Liver (tissue), 9 donors: ENCODE results near the gene DMAC2L. TPM values are rescaled to one million over a fixed set of nuclear protein-coding genes. Genes with fewer than 3 reads are reported as not detected.

Experiments
- DNase-seq: peaks from one replicate; pipeline ENCODE4 v3.0.0-alpha.2; 2017; ENCODE audit warnings: low spot score
- H3K27ac ChIP-seq, 2 donors: one replicate each; pipeline ENCODE4 v1.7.0; 2013; ENCODE audit warnings: inconsistent platforms in 2 of 2, low read length in 2 of 2, control low read depth in 1 of 2, low read depth in 1 of 2, mild to moderate bottlenecking in 1 of 2
- H3K27me3 ChIP-seq, 4 donors: one replicate each; pipeline versions ENCODE4 v1.6.1 to v1.7.0; 2013; ENCODE audit warnings: low read length in 3 of 4, inconsistent platforms in 1 of 4, mild to moderate bottlenecking in 1 of 4, moderate library complexity in 1 of 4; ENCODE audit not compliant: control insufficient read depth in 4 of 4, insufficient read depth in 4 of 4
- H3K36me3 ChIP-seq, 4 donors: one replicate each; pipeline versions ENCODE4 v1.6.1 to v1.7.0; 2013; ENCODE audit warnings: low read length in 3 of 4, mild to moderate bottlenecking in 3 of 4, low read depth in 1 of 4, moderate library complexity in 1 of 4; ENCODE audit not compliant: control insufficient read depth in 4 of 4, insufficient read depth in 3 of 4
- H3K4me1 ChIP-seq, 4 donors: one replicate each; pipeline versions ENCODE4 v1.6.1 to v1.7.0; 2013; ENCODE audit warnings: low read length in 3 of 4, mild to moderate bottlenecking in 3 of 4, moderate library complexity in 1 of 4; ENCODE audit not compliant: control insufficient read depth in 4 of 4, insufficient read depth in 4 of 4
- H3K4me3 ChIP-seq, 3 donors: one replicate each; pipeline versions ENCODE4 v1.6.1 to v1.7.0; 2013; ENCODE audit warnings: low read length in 3 of 3, control low read depth in 1 of 3, low read depth in 1 of 3, mild to moderate bottlenecking in 1 of 3
- H3K9ac ChIP-seq, 2 donors: one replicate each; pipeline ENCODE4 v1.7.0; 2013; ENCODE audit warnings: low read length in 2 of 2, mild to moderate bottlenecking in 2 of 2, moderate library complexity in 2 of 2, control low read depth in 1 of 2, low read depth in 1 of 2
- H3K9me3 ChIP-seq, 4 donors: one replicate each; pipeline versions ENCODE4 v1.6.1 to v1.7.0; 2013; ENCODE audit warnings: low read length in 3 of 4; ENCODE audit not compliant: control insufficient read depth in 4 of 4
- ATF3 ChIP-seq: IDR thresholded peaks from 2 replicates; pipeline ENCODE4 v1.6.1; 2016; ENCODE audit warnings: antibody characterized with exemption
- CTCF ChIP-seq: fragments of 150-350 bp; IDR thresholded peaks from 2 replicates; pipeline ENCODE4 v1.5.1; 2017; ENCODE audit warnings: improper control_type of control experiment, low read depth, low read length; ENCODE audit not compliant: missing input control
- EGR1 ChIP-seq, 2 donors: IDR thresholded peaks; 2 replicates each; pipeline ENCODE4 v1.6.1; 2016 to 2018; ENCODE audit warnings: antibody characterized with exemption in 2 of 2, low read depth in 2 of 2
- FOXA1 ChIP-seq: IDR thresholded peaks from 2 replicates; pipeline ENCODE4 v1.6.1; 2016; ENCODE audit warnings: antibody characterized with exemption
- FOXA2 ChIP-seq: IDR thresholded peaks from 2 replicates; pipeline ENCODE4 v1.6.1; 2016; ENCODE audit warnings: antibody characterized with exemption
- GABPA ChIP-seq, 2 donors: IDR thresholded peaks in 1 of 2; conservative IDR thresholded peaks in 1 of 2; 2 replicates each; pipeline ENCODE4 v1.6.1; 2016; ENCODE audit warnings: antibody characterized with exemption in 2 of 2, mild to moderate bottlenecking in 1 of 2, moderate library complexity in 1 of 2
- HNF4A ChIP-seq, 2 donors: conservative IDR thresholded peaks; 2 replicates each; pipeline ENCODE4 v1.6.1; 2016; ENCODE audit warnings: antibody characterized with exemption in 2 of 2, mild to moderate bottlenecking in 2 of 2
- HNF4G ChIP-seq: IDR thresholded peaks from 2 replicates; pipeline ENCODE4 v1.6.1; 2016; ENCODE audit warnings: antibody characterized with exemption
- JUND ChIP-seq, 2 donors: IDR thresholded peaks; 2 replicates each; pipeline ENCODE4 v1.6.1; 2016; ENCODE audit warnings: antibody characterized with exemption in 2 of 2
- NR2F2 ChIP-seq: IDR thresholded peaks from 2 replicates; pipeline ENCODE4 v1.6.1; 2016; ENCODE audit warnings: antibody characterized with exemption
- RAD21 ChIP-seq, 2 donors: IDR thresholded peaks; 2 replicates each; pipeline ENCODE4 v1.6.1; 2016; ENCODE audit warnings: antibody characterized with exemption in 2 of 2, mild to moderate bottlenecking in 2 of 2
- RXRA ChIP-seq, 2 donors: IDR thresholded peaks; 2 replicates each; pipeline ENCODE4 v1.6.1; 2017 to 2018; ENCODE audit warnings: antibody characterized with exemption in 2 of 2, mild to moderate bottlenecking in 1 of 2
- SP1 ChIP-seq: IDR thresholded peaks from 2 replicates; pipeline ENCODE4 v1.6.1; 2018; ENCODE audit warnings: antibody characterized with exemption, mild to moderate bottlenecking
- TAF1 ChIP-seq: conservative IDR thresholded peaks from 2 replicates; pipeline ENCODE4 v1.6.1; 2016; ENCODE audit warnings: antibody characterized with exemption, mild to moderate bottlenecking
- YY1 ChIP-seq: IDR thresholded peaks from 2 replicates; pipeline ENCODE4 v1.6.1; 2016; ENCODE audit warnings: antibody characterized with exemption, mild to moderate bottlenecking
- ZBTB33 ChIP-seq: IDR thresholded peaks from 2 replicates; pipeline ENCODE4 v1.6.1; 2016; ENCODE audit warnings: antibody characterized with exemption
- WGBS: extraction: QIAGEN DNeasy Blood & Tissue Kit; methylation state at CpG from one replicate; pipeline ENCODE4 v1.1.7; 2013; 5-methylcytosine and 5-hydroxymethylcytosine counted together
- polyA plus RNA-seq, 2 donors: library from polyadenylated mRNA; stranded (reverse) in 1 of 2; unstranded in 1 of 2; fragments of 200-250 nt in 1 of 2; fragments of >200 nt in 1 of 2; fragmentation: Nextera tagmentation in 1 of 2; extraction: Ambion mirVana in 1 of 2; gene quantifications; one replicate each; pipeline versions ENCODE4 v1.2.1 to v1.2.3, GENCODE V29; 2013 to 2015
- total RNA-seq, 2 donors: library from RNA; depleted of rRNA; stranded (reverse); fragments of >200 nt; gene quantifications; one replicate each; pipeline ENCODE4 v1.2.3, GENCODE V29; 2014
- TF ChIP-seq, protein P1 (sequence below): IDR thresholded peaks from 2 replicates; pipeline ENCODE4 v1.6.1; 2016; ENCODE audit warnings: antibody characterized with exemption
- TF ChIP-seq, protein P2 (sequence below): IDR thresholded peaks from 2 replicates; pipeline ENCODE4 v1.6.1; 2016; ENCODE audit warnings: antibody characterized with exemption, mild to moderate bottlenecking
- donor health status: healthy.
- donor health status: healthy.
- donor health status: healthy.
- donor health status: healthy.
- donor health status: healthy.

DMAC2L gene
- total and polyA plus RNA-seq, 4 donors = 5.2 to 17.2 (median 6.5) TPM

DNA sequence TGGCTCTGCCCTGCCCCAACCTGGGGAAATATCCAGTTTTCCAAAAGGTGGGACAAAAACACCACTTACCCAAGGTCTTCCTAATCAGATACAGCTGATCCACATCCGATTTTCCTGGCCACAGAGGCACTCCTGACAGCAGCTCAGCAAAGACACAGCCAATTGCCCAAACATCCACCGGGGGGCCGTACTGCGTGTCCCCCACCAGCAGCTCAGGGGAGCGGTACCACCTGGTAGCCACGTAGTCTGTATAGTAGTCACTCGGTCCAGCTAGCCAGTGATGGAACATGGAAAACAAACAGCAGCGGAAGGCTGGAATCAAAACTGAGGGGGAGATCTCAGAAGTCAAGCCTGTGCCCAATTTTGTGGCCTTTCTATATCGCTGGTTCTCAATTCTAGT lies 28.8 kb downstream of the DMAC2L start:
- WGBS = 92% methylated on average over 9 of the region's 9 CpGs
- no peak overlapping the region for H3K9ac ChIP-seq
- peaks cover 0 to 10% (median 4%) of the 10 kb centered on the region in 4 donors for H3K4me1 ChIP-seq
- no peaks in the 10 kb centered on the region for H3K36me3 ChIP-seq
- no peak overlapping the region for H3K4me3 ChIP-seq
- TF ChIP-seq SP1 (no peak), RXRA (IDR thresholded peaks at IDR 0.05) (no peak), GABPA (IDR thresholded peaks at IDR 0.05 in 1 of 2, conservative IDR thresholded peaks at IDR 0.05 in 1 of 2) (no peak), HNF4A (conservative IDR thresholded peaks at IDR 0.05) (no peak), JUND (IDR thresholded peaks at IDR 0.05) (no peak), NR2F2 (no peak), FOXA1 (no peak), CTCF (no peak), ATF3 (no peak), HNF4G (no peak), TAF1 (no peak), ZBTB33 (no peak), EGR1 (IDR thresholded peaks at IDR 0.05; ENCODE audit: low read depth in 2 of 2) (no peak), FOXA2 (no peak), RAD21 (IDR thresholded peaks at IDR 0.05) (no peak), YY1 (no peak)
- TF ChIP-seq, protein P1, sequence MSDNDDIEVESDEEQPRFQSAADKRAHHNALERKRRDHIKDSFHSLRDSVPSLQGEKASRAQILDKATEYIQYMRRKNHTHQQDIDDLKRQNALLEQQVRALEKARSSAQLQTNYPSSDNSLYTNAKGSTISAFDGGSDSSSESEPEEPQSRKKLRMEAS = no peak
- TF ChIP-seq, protein P2, sequence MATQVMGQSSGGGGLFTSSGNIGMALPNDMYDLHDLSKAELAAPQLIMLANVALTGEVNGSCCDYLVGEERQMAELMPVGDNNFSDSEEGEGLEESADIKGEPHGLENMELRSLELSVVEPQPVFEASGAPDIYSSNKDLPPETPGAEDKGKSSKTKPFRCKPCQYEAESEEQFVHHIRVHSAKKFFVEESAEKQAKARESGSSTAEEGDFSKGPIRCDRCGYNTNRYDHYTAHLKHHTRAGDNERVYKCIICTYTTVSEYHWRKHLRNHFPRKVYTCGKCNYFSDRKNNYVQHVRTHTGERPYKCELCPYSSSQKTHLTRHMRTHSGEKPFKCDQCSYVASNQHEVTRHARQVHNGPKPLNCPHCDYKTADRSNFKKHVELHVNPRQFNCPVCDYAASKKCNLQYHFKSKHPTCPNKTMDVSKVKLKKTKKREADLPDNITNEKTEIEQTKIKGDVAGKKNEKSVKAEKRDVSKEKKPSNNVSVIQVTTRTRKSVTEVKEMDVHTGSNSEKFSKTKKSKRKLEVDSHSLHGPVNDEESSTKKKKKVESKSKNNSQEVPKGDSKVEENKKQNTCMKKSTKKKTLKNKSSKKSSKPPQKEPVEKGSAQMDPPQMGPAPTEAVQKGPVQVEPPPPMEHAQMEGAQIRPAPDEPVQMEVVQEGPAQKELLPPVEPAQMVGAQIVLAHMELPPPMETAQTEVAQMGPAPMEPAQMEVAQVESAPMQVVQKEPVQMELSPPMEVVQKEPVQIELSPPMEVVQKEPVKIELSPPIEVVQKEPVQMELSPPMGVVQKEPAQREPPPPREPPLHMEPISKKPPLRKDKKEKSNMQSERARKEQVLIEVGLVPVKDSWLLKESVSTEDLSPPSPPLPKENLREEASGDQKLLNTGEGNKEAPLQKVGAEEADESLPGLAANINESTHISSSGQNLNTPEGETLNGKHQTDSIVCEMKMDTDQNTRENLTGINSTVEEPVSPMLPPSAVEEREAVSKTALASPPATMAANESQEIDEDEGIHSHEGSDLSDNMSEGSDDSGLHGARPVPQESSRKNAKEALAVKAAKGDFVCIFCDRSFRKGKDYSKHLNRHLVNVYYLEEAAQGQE = no peak
- no peaks in the 10 kb centered on the region for H3K27me3 ChIP-seq
- no peak overlapping the region for H3K27ac ChIP-seq
- no peaks in the 10 kb centered on the region for H3K9me3 ChIP-seq
- DNase-seq = no peak
